Natural killer cell (primary cell): ENCODE data around the gene WARS2. TPM values are rescaled to one million over a fixed set of nuclear protein-coding genes. Genes with fewer than 3 reads are reported as not detected.

ENCODE experiments used
- ATAC-seq, 3 donors: fragments of 150-1000 bp in 2 of 3; fragments of 200-7000 bp in 1 of 3; cut with Tn5 transposase; 1 replicate in 1 of 3; 2 replicates in 2 of 3; pipeline ENCODE4 v1.10.0; 2021; ENCODE audit warnings: mild to moderate bottlenecking in 2 of 3, moderate library complexity in 2 of 3
- DNase-seq, 2 donors: peaks; one replicate each; pipeline versions ENCODE4 v3.0.0 to v3.0.0-alpha.2; 2013 to 2021; ENCODE audit warnings: mixed read lengths in 1 of 2
- H3K27ac ChIP-seq: one replicate; pipeline ENCODE4 v1.5.1; 2013; ENCODE audit warnings: mild to moderate bottlenecking, low read length
- H3K27me3 ChIP-seq: one replicate; pipeline ENCODE4 v1.6.1; 2013; ENCODE audit warnings: low read length; ENCODE audit not compliant: control insufficient read depth, insufficient read depth
- H3K36me3 ChIP-seq: one replicate; pipeline ENCODE4 v1.6.1; 2013; ENCODE audit warnings: low read length; ENCODE audit not compliant: control insufficient read depth, insufficient read depth
- H3K4me1 ChIP-seq: one replicate; pipeline ENCODE4 v1.6.1; 2013; ENCODE audit warnings: low read length; ENCODE audit not compliant: control insufficient read depth, insufficient read depth
- H3K4me3 ChIP-seq: one replicate; pipeline ENCODE4 v1.5.1; 2013; ENCODE audit warnings: low read length
- H3K9me3 ChIP-seq: one replicate; pipeline ENCODE4 v1.6.1; 2013; ENCODE audit warnings: low read length; ENCODE audit not compliant: control insufficient read depth, insufficient read depth
- H3K27ac Mint-ChIP-seq, 2 donors: one replicate each; pipeline ENCODE4 v1.8.0; 2022; ENCODE audit warnings: mild to moderate bottlenecking in 2 of 2, mixed read lengths in 2 of 2, moderate library complexity in 1 of 2
- H3K27me3 Mint-ChIP-seq, 2 donors: one replicate each; pipeline ENCODE4 v1.8.0; 2022; ENCODE audit warnings: low read depth in 2 of 2, mixed read lengths in 2 of 2
- H3K36me3 Mint-ChIP-seq: one replicate; pipeline ENCODE4 v1.8.0; 2022; ENCODE audit warnings: mixed read lengths
- H3K4me1 Mint-ChIP-seq, 2 donors: one replicate each; pipeline ENCODE4 v1.8.0; 2022; ENCODE audit warnings: mixed read lengths in 2 of 2
- H3K4me3 Mint-ChIP-seq: one replicate; pipeline ENCODE4 v1.8.0; 2022; ENCODE audit warnings: mild to moderate bottlenecking, moderate library complexity, mixed read lengths
- H3K9me3 Mint-ChIP-seq, 2 donors: one replicate each; pipeline ENCODE4 v1.8.0; 2022; ENCODE audit warnings: mixed read lengths in 2 of 2
- CTCF ChIP-seq: fragments of 200-600 bp; IDR thresholded peaks from one replicate; pipeline ENCODE4 v1.8.0; 2022; ENCODE audit warnings: antibody characterized with exemption
- WGBS: methylation state at CpG from one replicate; pipeline ENCODE4 v1.1.7; 2013; ENCODE audit warnings: missing lambda C conversion rate; ENCODE audit not compliant: insufficient coverage; 5-methylcytosine and 5-hydroxymethylcytosine counted together
- intact Hi-C: fragments of 100-400 bp; cut with micrococcal nuclease; formaldehyde crosslinking; loops from one replicate; pipeline ENCODE4 v1.14.2; 2022
- total RNA-seq, 4 donors: library from RNA; stranded (reverse); fragments of 120-200 nt in 1 of 4; gene quantifications; one replicate each; pipeline versions ENCODE4 v1.2.3 to v1.2.4, GENCODE V29; 2013 to 2022

The WARS2 gene
- total RNA-seq, 3 donors from 2014 or later (not counting 1 experiment from before 2014, with no cell fraction given) = 24.3 to 46.3 (median 41.0) TPM

- Histone ChIP-seq H3K27me3 (no peaks in the 10 kb centered on the region), H3K4me3 (no peak overlapping the region), H3K9me3 (no peaks in the 10 kb centered on the region), H3K4me1 (no peaks in the 10 kb centered on the region), H3K36me3 (no peaks in the 10 kb centered on the region), H3K27ac (no peak overlapping the region)
- DNase-seq = no peak
- no peak for ATAC-seq
- Mint-ChIP-seq H3K36me3 (peaks cover 5% of the 10 kb centered on the region), H3K27ac (no peak overlapping the region), H3K4me3 (no peak overlapping the region), H3K9me3 (peaks cover 3 to 5% of the 10 kb centered on the region in 2 donors), H3K4me1 (peaks cover 2 to 9% of the 10 kb centered on the region in 2 donors), H3K27me3 (no peaks in the 10 kb centered on the region)
- no peak for TF ChIP-seq CTCF
- intact Hi-C loops = no loop called here
- WGBS = no CpG with 5 or more reads among the region's 1 CpG
These were observed 64.8 kb downstream of the WARS2 start for GRCh38 chr1:119075614-119076013.

- no peak overlapping the region for H3K27ac ChIP-seq
- peaks cover 10% of the 10 kb centered on the region for H3K4me1 ChIP-seq
- Mint-ChIP-seq H3K4me3 (no peak overlapping the region), H3K9me3 (peaks cover 3 to 5% of the 10 kb centered on the region in 2 donors), H3K36me3 (peaks cover 5% of the 10 kb centered on the region), H3K4me1 (peaks cover 6 to 14% of the 10 kb centered on the region in 2 donors), H3K27ac (no peak overlapping the region), H3K27me3 (no peaks in the 10 kb centered on the region)
- WGBS = 100% methylated on average over 3 of the region's 3 CpGs
- intact Hi-C loops = no loop called here
- H3K36me3 ChIP-seq = no peaks in the 10 kb centered on the region
- H3K4me3 ChIP-seq = no peak overlapping the region
- no peaks in the 10 kb centered on the region for H3K27me3 ChIP-seq
- ATAC-seq = no peak
- DNase-seq = no peak
- TF ChIP-seq CTCF = no peak
- H3K9me3 ChIP-seq = no peaks in the 10 kb centered on the region
These were observed 69.1 kb downstream of the WARS2 start for GRCh38 chr1:119071321-119071720.

- DNase-seq (peak in 1 of 2 donors; percentile 11), ATAC-seq (peak in 2 of 3 donors; percentile 38 to 76)
- Histone ChIP-seq H3K27me3 (no peaks in the 10 kb centered on the region), H3K36me3 (no peaks in the 10 kb centered on the region), H3K4me3 (no peak overlapping the region), H3K27ac (no peak overlapping the region), H3K9me3 (no peaks in the 10 kb centered on the region), H3K4me1 (peaks cover 10% of the 10 kb centered on the region)
- Mint-ChIP-seq H3K27me3 (no peaks in the 10 kb centered on the region), H3K4me3 (no peak overlapping the region), H3K36me3 (peaks cover 5% of the 10 kb centered on the region), H3K9me3 (peaks cover 3 to 5% of the 10 kb centered on the region in 2 donors), H3K4me1 (peaks cover 6 to 14% of the 10 kb centered on the region in 2 donors), H3K27ac (peak overlapping the region; percentile 3 to 76)
- 57% methylated on average over 4 of the region's 5 CpGs for WGBS
- no peak for TF ChIP-seq CTCF
- intact Hi-C loops = no loop called here
These were observed 70.8 kb downstream of the WARS2 start for GRCh38 chr1:119069682-119070081.

- 100% methylated on average over 1 of the region's 4 CpGs for WGBS
- H3K27me3 Mint-ChIP-seq = no peaks in the 10 kb centered on the region
- DNase-seq (no peak), ATAC-seq (no peak)
- peaks cover 6 to 14% of the 10 kb centered on the region in 2 donors for H3K4me1 Mint-ChIP-seq
- Histone ChIP-seq H3K4me3 (no peak overlapping the region), H3K4me1 (peaks cover 10% of the 10 kb centered on the region), H3K27ac (no peak overlapping the region), H3K9me3 (no peaks in the 10 kb centered on the region), H3K36me3 (no peaks in the 10 kb centered on the region), H3K27me3 (no peaks in the 10 kb centered on the region)
- no peak for TF ChIP-seq CTCF
- H3K36me3 Mint-ChIP-seq = peaks cover 5% of the 10 kb centered on the region
- intact Hi-C loops = no loop called here
- H3K4me3 Mint-ChIP-seq = no peak overlapping the region
- H3K27ac Mint-ChIP-seq = peak overlapping the region in 1 of 2 donors; percentile 42
- H3K9me3 Mint-ChIP-seq = peaks cover 3 to 5% of the 10 kb centered on the region in 2 donors
These were observed 72.0 kb downstream of the WARS2 start for GRCh38 chr1:119068427-119068826.
